SH-SY5Y (cell line): ENCODE measurements around the gene GPR31.

Experiments used
- GATA2 ChIP-seq: IDR thresholded peaks from 2 replicates; pipeline ENCODE4 v1.6.1; 2011; ENCODE audit warnings: mild to moderate bottlenecking, low read depth, low read length
- GATA3 ChIP-seq: IDR thresholded peaks from 2 replicates; pipeline ENCODE4 v1.6.1; 2011; ENCODE audit warnings: low read depth, mild to moderate bottlenecking, low read length, moderate library complexity

DNA sequence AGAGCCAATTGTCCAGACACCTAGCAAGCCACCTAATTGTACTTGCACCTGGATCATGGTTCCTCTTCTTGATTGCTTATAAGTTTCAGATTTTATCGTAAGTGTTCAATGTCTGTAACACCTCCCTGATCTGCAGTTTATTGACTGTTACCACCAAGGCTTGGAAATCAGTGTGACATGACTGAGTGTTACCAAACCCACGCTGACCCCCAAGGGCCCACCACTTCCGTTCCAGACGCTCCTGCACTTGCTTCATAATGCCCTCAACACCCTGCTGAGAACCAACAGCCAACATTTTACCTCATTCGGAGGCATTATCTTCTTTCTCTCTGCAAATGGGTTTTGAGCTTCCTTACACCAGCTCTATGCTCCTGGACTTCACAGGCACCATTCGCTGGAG, 28.6 kb downstream of the GPR31 start:
- no peak for TF ChIP-seq GATA2
- no peak for TF ChIP-seq GATA3
